Mesenteric fat pad (tissue), 1 donor: ENCODE measurements around the gene SLC25A51. TPM values are rescaled to one million over a fixed set of nuclear protein-coding genes. Genes with fewer than 3 reads are reported as not detected.
"Not testable (repeated sequence)": the region's sequence is repeated elsewhere in the genome, so short reads cannot be mapped to it uniquely, and the experiment has no call there.

Source experiments
- DNase-seq: peaks from one replicate; pipeline ENCODE4 v3.0.0-alpha.2; 2020; ENCODE audit warnings: low spot score
- total RNA-seq: library from RNA; stranded (reverse); fragmentation: NEBNext Ultra II Directional; extraction: Animal tissue kit (Norgen Biotek cat#: 25700); gene quantifications from one replicate; pipeline ENCODE4 v1.2.1, GENCODE V29; 2021
- donor health status: DM: yes; HTN: yes; CAD: no.

The SLC25A51 gene
- total RNA-seq, 1 donor from 2014 or later: 59.2 TPM

DNA sequence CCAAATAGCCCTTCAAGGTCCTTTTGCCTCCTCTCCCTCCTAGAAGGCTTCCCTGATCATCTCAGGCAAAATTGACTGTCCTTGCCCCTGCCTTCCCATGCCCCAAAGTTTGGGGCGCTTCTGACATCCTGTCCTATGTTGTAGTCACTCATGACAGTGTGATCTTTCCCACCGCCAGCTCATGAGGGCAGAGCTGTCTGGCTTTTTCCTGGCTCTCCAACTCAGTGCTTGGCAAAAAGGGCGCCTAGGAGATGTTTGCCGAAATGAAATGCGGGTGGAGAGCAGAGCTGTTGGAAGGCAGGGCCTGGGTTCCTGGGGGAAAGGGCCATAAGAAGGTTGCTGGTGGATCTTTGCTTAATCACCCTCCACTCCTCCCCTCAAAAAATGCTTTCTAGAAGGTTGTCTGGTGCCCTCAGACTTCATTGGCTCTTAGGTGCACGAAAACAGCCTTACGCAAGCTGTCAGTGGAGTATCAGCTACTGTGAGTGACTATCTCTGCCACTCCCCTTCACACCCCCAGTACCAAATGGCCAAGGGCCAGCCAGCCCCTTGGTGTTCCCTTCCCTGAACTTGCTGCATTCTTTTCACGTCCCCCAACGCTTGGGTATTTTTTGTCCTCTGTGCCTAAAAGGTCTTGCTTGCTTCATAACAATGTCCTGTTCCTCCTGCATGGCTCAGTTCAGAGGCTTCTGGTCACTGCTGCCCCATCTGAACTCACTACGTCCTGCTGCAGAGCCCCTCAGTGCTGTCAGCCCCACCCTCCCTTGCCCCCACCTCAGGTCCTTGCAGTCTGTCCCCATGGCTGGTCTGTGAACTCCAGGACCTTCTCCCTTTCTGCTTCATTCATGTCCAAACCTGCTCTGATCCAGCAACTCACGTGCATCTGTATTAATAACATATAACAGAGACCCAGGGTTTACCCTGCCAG is 2.6 kb upstream of the SLC25A51 start:
- peak; percentile 60 for DNase-seq

DNA sequence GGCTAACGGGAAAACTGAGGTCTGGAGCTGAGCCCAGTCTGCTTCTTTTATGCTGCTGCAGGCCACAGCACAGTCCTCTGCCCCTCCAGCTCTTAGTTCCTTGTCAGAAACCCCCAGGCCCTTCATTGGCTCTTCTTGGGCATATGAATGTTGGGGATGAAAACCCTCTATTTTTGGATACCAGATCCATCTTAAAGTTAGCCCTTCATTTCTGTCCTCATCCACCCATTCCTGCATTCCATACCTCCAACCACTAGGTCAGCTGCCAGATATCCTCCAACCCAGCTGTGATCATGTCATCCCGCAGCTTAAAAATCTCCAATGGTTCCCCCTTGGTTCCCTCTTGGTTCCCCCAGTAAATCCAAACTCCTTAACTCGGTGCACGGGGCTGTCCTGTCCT is 1.8 kb upstream of the SLC25A51 start:
- peak; percentile 20 for DNase-seq

DNA sequence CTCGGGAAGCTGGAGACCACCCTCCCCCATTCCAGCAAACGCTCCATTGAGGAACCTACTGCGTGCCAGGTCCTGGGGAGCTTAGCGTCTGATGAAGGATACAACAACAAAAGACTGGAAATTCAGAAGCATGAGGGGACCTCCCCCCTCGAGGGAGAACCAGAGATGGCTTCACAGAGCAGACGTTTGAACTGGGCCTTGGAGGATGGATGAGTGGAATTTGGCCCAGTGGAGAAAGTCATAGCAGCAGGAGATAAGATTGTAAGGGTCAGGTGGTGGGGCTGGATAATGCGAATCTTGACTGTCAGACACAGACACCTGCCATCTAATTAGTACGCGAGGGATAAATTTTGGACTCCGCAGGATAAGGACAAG is 1.2 kb upstream of the SLC25A51 start:
- no peak for DNase-seq

DNA sequence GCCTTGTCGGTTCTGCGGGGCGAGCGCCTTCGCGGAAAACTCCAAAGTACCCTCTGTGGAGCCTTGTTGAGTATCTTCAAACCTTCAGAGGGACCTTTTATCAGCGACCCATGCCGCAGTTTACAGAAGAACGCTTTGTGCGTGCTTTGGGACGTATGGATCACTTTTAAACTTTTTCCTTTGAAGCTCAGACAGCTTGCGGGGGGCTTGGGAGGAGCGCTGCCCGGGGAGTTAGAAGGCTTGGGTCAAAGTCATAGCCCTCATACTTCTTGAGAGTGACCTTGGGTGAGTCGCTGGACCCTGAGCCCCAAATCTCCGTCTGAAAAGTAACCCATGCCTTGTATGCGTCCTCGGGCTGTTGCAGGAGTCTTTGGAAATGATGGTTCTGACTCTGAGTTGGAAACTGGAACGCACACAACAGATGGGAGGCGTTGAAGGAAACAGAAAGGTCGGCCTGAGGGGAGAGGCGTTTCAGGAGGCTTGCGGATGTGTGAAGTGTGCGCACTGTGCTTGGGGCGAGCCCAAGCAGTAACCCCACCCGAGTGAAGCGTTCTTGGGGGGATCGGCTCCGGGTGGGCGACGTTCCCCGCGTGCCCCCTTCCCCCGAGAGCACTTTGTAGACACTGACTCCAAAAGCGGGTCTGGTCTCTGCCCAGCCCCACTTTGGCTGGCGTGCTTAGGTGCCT is 661 bp upstream of the SLC25A51 start:
- DNase-seq: peak; percentile 75

DNA sequence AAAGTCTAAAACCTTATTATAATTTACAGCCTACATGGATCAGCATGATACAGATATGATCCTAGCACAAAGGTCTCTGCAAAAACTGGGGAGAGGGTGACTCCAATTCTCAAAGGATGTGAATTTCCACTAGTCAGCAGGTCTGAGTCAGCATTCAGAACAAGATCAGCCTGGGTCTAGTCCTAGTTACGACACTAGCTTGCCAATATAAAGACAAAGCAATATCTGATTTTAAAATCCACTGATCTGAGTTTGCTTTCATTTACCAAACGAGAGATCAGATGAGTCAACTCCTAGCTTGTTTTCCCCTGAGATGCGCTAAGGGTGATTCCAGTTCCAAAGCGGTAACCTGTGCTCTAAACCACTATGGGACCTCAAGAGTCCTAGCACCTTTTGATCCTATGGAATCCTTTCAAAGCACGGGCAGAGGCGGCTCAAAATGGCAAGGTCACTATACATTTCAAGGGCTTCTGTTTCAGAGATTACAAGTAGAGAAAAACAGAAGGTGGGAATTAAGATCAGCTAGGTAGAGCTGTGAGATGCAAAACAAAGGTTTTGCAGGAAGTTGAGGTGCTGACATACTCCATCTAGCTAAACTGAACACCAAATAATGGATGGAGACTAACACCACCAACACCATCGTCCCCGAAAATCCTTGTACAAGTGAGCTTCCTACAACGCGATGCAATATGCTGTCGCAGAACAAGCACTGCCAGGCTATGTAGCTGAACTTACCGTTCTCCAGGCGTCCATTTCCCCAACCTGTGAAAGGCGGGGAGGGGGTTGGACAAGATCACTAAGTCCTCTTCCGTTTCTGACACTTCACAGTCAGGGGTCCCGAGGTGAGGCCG is 906 bp downstream of the SLC25A51 start:
- DNase-seq: peak; percentile 20

- no peak for DNase-seq
Measured at GRCh38 chr9:37902131-37902530, 1.8 kb downstream of the SLC25A51 start.

DNA sequence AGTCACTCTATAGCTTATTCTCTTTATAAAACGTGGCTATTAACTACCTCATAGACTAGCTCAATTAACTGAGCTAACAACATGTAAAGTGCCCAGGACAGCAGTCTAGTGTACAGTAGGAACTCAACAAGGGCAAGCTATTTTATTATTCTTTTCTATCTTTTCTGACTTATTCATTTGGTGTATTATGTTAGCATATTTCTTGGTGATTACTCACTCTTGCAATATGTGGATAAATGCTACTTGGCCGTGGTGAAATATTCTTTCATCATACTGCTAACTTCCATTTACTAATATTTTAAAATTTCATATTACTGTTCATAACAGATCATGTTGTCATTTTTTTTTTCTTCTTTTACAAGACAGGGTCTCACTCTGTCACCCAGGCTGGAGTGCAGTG is 4.9 kb downstream of the SLC25A51 start:
- DNase-seq: no peak

DNA sequence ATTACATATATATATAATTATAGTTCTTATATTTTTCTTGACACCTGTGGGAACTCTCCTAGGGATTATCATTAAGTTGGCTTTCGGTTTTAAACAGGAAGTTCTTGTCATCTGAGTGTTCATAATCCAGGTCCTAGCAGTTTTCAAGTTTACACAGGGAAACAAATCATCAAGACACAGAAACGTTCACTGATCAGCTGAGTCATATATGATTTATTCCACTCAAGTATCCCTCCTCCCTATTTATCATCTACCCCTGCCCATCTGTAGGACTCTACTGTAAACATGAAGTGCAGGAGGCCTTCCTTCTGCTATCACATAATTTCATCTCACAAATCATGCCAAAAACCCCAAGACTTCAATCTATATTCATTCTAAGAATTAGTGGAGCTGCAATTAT is 6.3 kb downstream of the SLC25A51 start:
- no peak for DNase-seq

- DNase-seq: no peak
Measured at GRCh38 chr9:37892063-37892462, 11.9 kb downstream of the SLC25A51 start.

DNA sequence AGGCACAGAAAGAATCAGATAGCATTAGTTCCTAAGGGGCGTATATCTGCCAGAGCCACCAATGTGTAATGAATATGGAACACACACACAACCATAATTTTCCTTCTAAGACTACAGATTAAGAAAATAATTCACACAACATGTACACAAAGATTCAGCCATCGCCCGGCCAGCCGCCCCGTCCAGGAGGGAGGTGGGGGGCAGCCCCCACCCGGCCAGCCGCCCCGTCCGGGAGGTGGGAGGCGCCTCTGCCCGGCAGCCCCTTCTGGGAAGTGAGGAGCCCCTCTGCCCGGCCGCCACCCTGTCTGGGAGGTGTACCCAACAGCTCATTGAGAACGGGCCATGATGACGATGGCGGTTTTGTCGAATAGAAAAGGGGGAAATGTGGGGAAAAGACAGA is 12.9 kb downstream of the SLC25A51 start:
- not testable (repeated sequence) for DNase-seq

DNA sequence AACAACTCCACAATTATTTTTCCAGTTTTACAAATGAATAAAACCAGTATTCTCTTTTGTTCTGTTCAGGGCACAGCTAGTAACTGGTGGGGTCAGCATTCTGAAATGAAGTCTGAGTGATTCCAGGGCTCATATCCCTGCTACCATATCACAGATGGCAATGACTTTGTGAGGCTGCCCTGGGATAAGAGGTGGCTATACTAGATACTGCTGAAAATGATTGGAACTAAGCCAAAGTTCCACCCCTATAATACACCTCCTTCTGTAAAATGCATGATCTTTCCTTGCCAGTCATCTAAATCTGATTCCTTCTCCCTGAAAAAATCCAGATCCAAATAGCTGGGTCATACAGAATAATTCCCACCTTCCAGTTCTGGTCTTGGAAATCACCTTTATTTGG is 14.4 kb downstream of the SLC25A51 start:
- no peak for DNase-seq

GRCh38 chr9:37887977-37888583 is 15.8 kb downstream of the SLC25A51 start:
- not testable (repeated sequence) for DNase-seq

DNA sequence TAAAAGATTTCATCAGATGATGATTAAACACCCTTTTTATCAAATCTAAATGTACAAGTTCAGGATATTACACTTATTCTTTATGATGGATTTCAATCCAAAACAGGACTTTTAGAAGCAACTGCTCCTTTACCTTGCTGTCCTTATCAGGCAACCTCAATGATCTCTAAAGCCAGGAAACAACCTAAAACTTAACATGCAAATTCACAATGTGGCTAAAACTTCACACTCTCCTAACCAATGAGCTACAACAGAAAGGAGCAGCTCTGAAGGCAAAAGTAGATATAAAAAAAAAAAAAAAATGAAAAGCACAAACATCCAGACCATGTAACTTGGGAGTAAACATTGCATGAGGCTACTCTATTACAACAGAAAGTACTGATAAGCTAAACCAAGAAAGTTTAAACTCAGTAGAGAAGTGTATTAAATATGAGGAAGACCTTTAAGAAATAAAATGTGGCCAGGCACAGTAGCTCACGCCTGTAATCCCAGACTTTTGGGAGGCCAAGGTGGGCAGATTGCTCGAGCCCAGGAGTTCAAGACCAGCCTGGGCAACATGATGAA is 22.9 kb downstream of the SLC25A51 start:
- no peak for DNase-seq

DNA sequence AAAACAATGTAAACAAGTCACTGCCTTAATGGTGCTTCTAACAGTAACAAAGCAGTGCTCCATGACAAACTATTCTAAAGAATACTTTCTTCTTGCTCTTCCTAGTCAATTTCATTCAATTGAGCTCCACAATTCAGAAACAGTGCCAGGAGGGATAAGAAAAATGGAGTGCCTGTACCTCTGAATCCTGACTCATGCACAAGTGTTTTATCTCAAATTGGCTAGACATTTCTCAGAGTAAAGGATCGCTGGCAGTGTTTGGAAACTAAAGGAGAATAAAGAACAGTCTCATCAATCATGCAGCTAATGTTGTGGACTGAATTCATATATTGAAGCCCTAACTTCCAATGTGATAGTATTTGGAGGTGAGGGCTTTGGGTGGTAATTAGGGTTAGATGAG is 27.6 kb downstream of the SLC25A51 start:
- DNase-seq: no peak

GRCh38 chr9:37873955-37874354 is 30.0 kb downstream of the SLC25A51 start:
- no peak for DNase-seq

- no peak for DNase-seq
Measured at GRCh38 chr9:37870799-37871176, 33.1 kb downstream of the SLC25A51 start.

DNA sequence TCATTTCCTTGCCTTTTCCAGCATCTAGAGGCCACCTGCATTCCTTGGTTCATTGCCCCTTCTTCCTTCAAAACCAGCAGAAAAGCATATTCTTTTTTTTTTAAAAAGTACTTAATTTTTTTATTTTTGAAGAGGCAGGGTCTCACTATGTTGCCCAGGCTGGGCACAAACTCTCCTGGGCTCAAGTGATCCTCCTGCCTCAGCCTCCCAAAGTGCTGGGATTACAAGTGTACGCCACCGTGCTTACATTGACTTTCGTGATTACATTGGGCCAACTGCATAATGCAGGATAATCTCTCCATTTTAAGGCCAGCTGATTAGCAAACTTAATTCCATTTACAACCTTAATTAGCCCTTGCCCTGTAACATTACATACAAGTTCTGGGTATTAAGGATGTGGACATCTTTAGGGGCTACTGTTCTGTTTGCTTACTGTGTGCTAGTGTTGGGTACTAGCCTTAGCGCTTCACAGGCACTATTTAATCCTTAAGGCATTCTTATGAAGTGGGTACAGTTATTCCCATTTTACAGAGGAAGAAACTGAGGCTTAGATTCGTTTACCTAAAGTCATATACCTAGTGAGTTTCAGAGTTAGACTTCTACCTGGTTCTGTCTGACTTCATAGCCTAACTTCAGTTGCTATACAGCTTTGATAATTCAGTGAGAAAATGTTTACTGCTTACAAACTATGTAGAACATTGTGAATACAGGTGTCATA is 33.7 kb downstream of the SLC25A51 start:
- no peak for DNase-seq

GRCh38 chr9:37862530-37862929 is 41.4 kb downstream of the SLC25A51 start:
- no peak for DNase-seq

GRCh38 chr9:37859043-37859442 is 44.9 kb downstream of the SLC25A51 start:
- no peak for DNase-seq

DNA sequence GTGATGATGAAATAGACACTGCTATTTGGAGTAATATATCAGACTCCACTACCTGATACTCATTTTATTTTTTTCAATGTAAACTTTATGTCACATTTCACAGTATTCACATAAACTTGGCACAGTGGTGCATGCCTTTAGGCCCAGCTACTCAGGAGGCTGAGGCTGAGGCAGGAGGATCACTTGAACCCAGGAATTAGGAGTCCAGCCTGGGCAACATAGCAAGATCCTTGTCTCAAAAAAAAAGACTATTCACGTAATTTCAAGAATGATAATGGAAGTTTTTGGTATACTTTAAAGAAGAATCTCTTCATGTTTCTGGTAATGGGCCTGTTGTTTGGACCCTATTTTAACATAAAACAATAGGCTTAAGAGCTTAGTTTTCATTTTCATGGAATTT is 47.4 kb downstream of the SLC25A51 start:
- DNase-seq: no peak
